WI38 (cell line): ENCODE results near the gene MLST8.
"Not testable (repeated sequence)": the region's sequence is repeated elsewhere in the genome, so short reads cannot be mapped to it uniquely, and the experiment has no call there.

Experiments used
- H3K4me3 ChIP-seq: 2 replicates; pipeline ENCODE4 v1.5.1; 2011; ENCODE audit warnings: low read depth, mild to moderate bottlenecking, control low read depth, low read length
- TF ChIP-seq, protein P1 (sequence below): IDR thresholded peaks from 2 replicates; pipeline ENCODE4 v1.5.1; 2012; ENCODE audit warnings: low read depth, mild to moderate bottlenecking, control low read depth, low read length

MLST8 gene

DNA sequence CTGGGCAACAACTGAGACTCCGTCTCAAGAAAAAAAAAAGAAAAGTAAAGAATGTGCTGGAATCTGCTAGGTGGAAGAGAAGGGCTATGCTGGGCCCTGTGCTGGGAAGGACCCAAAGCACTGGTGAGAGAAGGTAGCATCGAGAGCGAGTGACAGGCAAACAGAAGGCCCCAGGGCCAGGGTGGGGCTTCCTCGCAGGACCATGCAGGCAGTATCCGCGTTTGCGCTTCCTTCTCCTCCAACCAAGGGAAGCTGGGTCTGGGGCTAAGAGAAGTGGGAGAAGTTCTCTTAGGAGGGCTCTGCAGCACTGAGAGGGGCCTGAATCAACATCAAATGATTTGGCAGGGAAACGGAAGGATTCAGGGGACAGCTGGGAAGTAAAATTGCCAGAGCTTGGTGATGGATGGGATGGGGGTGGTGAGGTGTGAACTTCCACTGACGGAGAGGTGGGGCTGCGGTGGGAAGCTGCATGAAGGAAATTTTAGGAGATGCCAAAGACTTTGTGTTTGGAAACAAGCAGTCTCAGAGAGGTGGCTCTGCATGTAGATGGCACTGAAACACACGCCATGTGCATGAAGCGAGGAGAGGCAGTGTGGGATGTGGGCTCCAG is 51.4 kb downstream of the MLST8 start:
- H3K4me3 ChIP-seq: no peak overlapping the region
- TF ChIP-seq, protein P1, sequence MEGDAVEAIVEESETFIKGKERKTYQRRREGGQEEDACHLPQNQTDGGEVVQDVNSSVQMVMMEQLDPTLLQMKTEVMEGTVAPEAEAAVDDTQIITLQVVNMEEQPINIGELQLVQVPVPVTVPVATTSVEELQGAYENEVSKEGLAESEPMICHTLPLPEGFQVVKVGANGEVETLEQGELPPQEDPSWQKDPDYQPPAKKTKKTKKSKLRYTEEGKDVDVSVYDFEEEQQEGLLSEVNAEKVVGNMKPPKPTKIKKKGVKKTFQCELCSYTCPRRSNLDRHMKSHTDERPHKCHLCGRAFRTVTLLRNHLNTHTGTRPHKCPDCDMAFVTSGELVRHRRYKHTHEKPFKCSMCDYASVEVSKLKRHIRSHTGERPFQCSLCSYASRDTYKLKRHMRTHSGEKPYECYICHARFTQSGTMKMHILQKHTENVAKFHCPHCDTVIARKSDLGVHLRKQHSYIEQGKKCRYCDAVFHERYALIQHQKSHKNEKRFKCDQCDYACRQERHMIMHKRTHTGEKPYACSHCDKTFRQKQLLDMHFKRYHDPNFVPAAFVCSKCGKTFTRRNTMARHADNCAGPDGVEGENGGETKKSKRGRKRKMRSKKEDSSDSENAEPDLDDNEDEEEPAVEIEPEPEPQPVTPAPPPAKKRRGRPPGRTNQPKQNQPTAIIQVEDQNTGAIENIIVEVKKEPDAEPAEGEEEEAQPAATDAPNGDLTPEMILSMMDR: no peak

DNA sequence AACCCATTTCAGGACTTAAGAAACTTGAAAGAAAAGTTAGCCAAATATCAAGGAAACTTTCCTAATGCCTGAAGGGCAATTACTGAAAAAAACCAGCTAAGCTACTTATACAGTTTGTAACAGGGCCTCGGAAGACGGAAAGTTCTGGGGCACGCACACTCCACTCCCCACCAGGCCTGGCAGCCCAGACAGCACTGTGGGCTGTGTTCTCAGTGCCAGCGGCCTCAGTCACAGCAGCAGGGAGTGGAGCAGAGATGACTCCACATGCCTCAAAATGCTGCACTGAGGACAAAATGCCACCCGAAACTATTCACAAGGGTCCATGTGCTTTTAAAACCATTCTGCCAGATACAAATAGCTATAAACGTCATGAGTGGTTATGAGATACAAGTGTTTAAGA is 52.5 kb downstream of the MLST8 start:
- TF ChIP-seq, protein P1: no peak
- H3K4me3 ChIP-seq: no peak overlapping the region

DNA sequence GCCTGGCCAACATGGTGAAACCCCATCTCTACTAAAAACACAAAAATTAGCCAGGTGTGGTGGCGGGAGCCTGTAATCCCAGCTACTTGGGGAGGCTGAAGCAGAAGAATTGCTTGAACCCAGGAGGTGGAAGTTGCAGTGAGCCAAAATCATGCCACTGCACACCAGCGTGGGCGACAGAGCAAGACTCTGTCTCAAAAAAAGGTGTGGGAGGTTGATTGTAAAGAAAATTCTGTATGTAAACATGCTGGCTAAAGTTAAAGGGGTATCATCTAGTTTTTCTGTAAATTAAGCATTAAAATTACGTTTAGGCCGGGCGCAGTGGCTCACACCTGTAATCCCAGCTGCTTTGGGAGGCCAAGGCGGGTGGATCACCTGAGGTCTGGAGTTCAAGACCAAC is 53.3 kb downstream of the MLST8 start:
- H3K4me3 ChIP-seq: not testable (repeated sequence)
